Amniotic epithelial cell (primary cell): ENCODE measurements around the gene GPR55.
A peak's percentile ranks its signal among the peaks of the same experiment; 100 is the strongest.

Source experiments
- DNase-seq: peaks from one replicate; pipeline ENCODE4 v3.0.0-alpha.2; 2010; ENCODE audit warnings: low read depth

GPR55 gene

DNA sequence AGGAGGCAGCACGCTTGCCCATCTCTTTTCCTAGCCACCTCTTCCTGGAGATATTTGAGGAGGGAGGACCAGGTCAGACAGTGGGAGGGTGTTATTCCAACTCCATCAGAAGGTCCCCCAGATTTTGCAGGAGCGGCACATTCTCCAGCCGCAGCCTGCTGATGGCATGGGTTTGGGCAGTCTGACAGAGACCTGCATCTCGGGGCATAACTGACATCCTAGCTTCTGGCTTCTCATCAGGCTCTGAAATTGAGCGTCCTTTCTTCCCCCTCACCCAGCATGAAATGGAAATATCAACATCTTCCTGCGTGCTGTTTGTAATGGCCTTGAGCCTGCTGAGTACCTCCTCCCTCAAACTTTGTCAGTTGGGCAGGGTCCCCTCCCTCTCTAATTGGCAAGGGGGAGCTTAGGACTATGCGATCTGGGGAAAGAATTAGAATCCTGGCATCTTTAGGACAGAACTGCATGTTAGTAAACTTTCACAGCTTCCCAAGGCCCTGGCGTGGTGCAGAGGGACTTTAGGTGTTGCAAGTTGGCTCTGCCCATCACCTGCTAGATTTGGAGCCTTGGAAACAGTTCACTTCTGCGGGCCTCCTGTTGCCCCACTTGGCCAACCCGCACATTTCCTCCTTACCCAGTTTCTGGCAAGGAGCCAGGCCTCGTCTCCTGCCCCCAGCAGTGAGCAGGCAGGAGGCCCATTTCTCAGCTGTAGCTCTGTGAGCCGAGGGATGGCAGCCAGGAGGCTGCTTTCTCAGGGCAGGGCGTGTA, 58.1 kb downstream of the GPR55 start:
- no peak for DNase-seq

DNA sequence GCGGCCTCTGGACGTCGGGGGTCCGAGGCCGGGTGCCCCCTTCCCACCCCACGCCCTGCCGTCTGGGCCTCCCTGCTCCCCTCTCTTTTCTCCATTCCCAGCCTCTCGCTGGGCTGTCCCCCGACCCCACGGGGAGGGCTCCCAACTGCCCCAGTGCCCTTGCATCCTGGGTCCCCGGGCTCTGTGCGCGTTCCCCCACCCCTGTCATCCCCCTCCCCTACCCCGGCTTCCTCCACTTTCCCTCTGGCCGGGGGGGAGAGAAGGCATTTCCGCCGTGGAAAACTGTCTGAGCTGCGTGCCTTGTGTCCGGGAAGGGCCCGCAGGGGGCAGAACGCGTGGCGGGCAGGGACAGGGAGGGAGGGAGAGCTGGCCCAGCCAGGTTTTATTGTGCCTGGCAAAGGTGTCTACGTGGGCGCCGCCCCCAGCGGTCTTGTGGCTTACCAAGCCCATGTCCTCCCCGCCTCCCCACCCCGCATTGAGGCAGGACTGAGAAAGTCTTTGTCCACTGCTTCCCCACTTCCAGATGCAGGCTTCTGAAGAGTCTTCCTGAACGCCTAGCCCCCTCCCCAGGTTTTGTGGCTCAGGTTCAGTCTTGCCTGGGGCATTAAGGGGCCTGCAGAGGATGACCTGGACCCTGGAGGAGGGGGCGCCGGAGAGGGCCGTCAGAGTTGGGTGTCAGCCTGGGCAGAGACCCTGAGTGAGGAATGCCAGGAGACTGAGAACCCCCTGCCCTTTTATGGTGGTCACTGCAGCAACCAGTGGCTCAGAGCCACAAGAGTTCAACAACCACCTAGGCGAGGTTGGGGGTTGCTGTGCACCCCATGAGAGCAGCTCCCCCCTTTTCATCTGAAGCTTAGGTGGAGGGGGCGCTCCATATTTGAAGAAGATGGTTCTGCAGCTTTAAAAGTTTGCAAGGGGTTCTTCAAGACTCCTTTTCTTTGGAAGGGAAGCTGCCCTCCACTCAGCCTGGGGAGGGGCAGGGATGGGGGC, 59.0 kb downstream of the GPR55 start:
- no peak for DNase-seq

DNA sequence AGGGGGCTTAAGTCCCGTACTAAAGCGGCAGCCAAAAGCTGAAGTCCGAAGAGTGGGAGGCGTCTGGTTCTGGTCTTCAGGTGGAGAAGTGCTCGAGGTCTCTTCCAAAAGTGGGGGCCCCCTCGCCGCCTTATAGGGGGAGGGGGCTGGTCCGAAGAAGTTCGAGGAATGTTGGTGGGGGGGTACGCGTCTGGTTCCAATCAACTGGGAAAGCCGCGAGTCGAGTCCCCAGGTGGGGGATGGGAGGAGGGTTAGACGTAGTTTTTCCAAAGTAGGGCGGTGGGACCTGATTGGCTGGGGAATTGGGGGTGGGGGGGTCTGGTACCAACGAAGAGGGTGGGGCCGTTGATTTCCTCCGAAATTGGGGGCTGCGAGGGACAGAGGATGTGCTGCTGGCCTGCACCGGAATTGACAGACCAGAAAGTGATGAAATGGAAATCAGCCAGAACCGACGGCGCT, 59.7 kb downstream of the GPR55 start:
- DNase-seq = no peak

DNA sequence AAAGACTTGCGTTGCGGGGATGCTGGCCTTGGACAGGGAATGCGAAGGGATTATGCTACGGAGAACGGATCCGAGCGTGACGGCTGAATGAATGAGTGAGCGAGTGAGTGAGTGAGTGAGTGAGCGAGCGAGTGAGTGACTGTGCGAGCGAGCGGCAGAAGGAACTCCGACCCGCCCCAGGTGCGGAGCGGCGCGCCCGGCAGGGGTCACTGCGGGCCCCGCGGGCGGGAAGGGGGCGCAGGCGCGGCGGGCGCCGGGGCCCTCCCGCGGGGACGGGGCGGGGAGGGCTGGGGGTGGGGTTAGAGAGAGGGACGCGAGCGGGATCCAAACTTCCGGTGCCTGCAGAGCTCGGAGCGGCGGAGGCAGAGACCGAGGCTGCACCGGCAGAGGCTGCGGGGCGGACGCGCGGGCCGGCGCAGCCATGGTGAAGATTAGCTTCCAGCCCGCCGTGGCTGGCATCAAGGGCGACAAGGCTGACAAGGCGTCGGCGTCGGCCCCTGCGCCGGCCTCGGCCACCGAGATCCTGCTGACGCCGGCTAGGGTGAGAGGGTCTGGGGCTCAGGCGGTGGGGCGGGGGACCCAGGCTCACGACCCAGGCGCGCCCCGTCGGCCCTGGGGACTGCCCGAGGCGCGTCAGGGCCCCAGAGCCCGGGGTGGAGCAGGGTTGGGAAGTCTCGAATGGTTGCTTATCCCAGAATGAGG, 60.3 kb downstream of the GPR55 start, which contains the start of gene ITM2C:
ITM2C (plus strand) TSS at position 338 of the 702 bp plus-strand sequence; CDS start at position 422, 84 bp downstream.
- peak; percentile 70 for DNase-seq

- no peak for DNase-seq
These were observed 60.9 kb downstream of the GPR55 start for GRCh38 chr2:230864122-230864604.

GRCh38 chr2:230863442-230864121, 61.5 kb downstream of the GPR55 start:
- no peak for DNase-seq

DNA sequence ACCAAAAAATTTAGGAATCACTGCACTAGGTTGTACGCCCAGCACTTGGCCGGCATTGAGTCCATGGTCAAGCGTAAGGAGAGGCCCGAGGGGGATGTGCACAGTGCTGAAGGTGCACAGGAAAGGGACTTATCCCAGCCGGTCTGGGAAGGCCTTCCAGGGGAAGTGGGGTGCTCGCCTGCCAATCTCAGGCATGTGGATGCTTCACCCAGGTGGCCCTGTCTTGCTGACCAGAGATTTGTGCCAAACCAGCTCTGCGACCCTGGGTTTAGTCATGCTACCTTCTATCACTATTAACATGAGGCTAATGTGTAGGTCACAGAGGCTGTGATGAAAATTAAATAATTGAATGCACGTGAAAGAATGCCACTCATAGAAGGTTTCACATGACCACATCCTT, 62.0 kb downstream of the GPR55 start:
- no peak for DNase-seq

GRCh38 chr2:230862292-230862691, 62.8 kb downstream of the GPR55 start:
- no peak for DNase-seq

DNA sequence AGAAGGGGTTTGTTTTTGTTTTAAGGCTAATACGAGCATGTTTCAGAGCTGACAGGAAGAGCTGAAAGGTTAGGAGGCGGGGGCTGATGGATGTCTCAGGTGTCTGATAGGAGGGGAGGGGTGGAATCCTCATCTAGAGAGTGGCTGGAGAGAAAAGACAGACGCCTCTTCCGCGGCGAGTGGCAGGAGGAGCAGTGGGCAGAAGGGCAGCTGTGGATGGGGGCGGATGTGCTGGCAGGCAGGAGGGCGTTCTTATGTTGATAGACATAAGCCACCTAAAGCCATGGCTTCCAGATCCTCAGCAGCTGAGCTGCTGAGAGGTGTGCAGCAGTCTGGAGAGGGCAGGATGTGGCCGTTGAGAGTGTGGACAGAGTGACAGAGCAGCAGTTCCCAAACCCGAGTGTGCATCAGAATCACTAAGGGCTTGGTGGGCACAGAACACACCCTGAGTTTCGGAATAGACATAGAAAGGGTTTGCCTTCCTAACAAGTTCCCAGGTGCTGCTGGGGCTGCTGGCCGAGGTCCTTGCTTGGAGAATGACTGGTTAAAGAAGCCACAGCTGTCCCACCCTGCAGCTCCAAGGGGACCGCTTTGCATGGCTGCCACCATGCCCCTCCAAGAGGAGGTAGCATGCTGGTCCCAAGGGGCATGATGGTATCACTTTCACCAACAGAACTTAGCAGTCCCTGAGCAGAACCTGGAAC, 63.3 kb downstream of the GPR55 start:
- DNase-seq = no peak
